ENCODE results near the gene BCKDHA.

- TF ChIP-seq JUND (IDR thresholded peaks at IDR 0.05), result no peak
- no peak for TF ChIP-seq EZH2phosphoT487 (IDR thresholded peaks at IDR 0.05; ENCODE audit: borderline replicate concordance, low read depth)
- TF ChIP-seq CTCF (IDR thresholded peaks at IDR 0.05), result no peak
- TF ChIP-seq POLR2AphosphoS5 (IDR thresholded peaks at IDR 0.05; ENCODE audit: low read depth, low read length), result no peak
- TF ChIP-seq TAF1 (IDR thresholded peaks at IDR 0.05; ENCODE audit: borderline replicate concordance, low read depth, low read length), result no peak
- no peak for TF ChIP-seq RAD21 (IDR thresholded peaks at IDR 0.05; ENCODE audit: low read length)
- TF ChIP-seq RFX5 (IDR thresholded peaks at IDR 0.05; ENCODE audit: low read length), result no peak
Observed at GRCh38 chr19:41354343-41354953, 43.2 kb upstream of the BCKDHA start.
